Choroid plexus epithelial cell (primary cell): ENCODE measurements around the gene EFNB2.

ENCODE experiments used
- DNase-seq: peaks from one replicate; pipeline ENCODE4 v3.0.0-alpha.2; 2010; ENCODE audit warnings: low read depth
- H3K4me3 ChIP-seq: 2 replicates; pipeline ENCODE4 v1.5.1; 2011; ENCODE audit warnings: low read depth, mild to moderate bottlenecking, control low read depth, low read length, moderate library complexity
- TF ChIP-seq, protein P1 (sequence below): conservative IDR thresholded peaks from 2 replicates; pipeline ENCODE4 v1.5.1; 2011; ENCODE audit warnings: low read depth, mild to moderate bottlenecking, control low read depth, inconsistent platforms, low read length, moderate library complexity

Gene EFNB2

DNA sequence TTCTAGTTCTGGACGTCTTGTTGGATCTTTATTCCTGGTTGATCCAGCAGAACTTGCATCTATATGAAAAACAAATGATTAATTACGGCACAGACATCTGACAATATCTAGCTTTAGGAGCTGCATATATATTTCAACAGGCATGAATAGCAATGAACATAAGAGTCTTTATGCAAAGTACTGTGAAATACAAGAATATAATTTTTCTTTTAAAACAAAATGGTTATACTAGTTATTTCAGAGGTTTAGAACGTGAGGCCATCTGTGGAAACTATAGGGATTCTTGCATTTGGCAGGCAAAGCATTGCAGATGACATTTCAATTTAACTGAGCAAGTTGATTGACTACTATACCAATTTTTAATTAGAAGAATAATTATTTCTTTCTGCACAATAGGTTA is 40.5 kb downstream of the EFNB2 start:
- TF ChIP-seq, protein P1, sequence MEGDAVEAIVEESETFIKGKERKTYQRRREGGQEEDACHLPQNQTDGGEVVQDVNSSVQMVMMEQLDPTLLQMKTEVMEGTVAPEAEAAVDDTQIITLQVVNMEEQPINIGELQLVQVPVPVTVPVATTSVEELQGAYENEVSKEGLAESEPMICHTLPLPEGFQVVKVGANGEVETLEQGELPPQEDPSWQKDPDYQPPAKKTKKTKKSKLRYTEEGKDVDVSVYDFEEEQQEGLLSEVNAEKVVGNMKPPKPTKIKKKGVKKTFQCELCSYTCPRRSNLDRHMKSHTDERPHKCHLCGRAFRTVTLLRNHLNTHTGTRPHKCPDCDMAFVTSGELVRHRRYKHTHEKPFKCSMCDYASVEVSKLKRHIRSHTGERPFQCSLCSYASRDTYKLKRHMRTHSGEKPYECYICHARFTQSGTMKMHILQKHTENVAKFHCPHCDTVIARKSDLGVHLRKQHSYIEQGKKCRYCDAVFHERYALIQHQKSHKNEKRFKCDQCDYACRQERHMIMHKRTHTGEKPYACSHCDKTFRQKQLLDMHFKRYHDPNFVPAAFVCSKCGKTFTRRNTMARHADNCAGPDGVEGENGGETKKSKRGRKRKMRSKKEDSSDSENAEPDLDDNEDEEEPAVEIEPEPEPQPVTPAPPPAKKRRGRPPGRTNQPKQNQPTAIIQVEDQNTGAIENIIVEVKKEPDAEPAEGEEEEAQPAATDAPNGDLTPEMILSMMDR = no peak
- H3K4me3 ChIP-seq = no peak overlapping the region
- DNase-seq = no peak

DNA sequence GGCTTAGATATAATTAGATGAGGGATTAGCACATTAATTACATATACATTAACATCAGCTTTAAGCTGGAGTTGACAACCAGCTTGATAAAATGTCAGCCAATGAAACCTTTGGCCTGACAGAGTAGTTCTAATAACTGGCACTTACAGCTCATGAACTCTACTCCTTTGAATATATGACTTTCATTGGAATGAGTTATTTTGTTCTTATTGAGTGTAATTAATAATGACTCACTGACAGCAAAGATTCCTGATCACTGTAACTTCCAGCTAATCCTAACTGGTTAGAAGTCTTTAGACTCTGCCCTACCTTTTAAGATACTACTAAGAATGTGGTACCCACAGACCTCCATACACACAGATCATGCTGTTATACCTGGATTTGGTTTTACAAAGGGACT is 41.0 kb downstream of the EFNB2 start:
- no peak for DNase-seq
- no peak overlapping the region for H3K4me3 ChIP-seq
- TF ChIP-seq, protein P1 = no peak

DNA sequence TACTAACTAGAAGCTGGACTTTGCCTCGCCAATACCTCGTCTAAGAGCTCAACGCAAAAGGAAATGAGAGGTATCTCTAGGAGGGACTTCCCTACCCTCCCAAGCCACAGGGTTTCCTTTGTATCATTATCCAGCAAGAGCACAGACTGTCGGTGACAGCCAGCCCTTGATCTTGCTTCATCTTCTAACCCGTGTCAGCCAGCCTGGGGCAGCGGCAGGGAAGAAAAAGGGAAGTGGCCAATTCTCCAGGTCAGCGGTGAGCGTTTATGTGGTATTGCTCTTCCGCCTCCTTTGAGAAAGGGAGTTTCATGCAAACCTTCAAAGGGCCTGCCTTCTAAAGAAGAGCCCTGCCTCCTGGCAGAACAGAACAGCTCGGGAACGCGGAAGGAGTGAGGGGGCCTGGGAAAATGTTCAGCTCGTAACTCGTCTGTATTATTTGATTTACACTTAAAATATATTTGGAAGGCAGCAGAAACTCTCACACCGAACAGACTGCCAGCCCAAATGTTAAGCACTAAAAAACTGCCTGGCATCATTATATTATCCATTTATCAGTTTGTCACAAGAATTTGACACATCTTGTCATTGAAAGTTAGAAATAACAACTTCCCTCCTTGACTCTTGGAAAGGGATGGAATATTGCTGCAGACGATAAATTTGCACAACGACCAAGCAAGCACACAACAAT is 41.8 kb downstream of the EFNB2 start:
- DNase-seq = no peak
- TF ChIP-seq, protein P1 = no peak

DNA sequence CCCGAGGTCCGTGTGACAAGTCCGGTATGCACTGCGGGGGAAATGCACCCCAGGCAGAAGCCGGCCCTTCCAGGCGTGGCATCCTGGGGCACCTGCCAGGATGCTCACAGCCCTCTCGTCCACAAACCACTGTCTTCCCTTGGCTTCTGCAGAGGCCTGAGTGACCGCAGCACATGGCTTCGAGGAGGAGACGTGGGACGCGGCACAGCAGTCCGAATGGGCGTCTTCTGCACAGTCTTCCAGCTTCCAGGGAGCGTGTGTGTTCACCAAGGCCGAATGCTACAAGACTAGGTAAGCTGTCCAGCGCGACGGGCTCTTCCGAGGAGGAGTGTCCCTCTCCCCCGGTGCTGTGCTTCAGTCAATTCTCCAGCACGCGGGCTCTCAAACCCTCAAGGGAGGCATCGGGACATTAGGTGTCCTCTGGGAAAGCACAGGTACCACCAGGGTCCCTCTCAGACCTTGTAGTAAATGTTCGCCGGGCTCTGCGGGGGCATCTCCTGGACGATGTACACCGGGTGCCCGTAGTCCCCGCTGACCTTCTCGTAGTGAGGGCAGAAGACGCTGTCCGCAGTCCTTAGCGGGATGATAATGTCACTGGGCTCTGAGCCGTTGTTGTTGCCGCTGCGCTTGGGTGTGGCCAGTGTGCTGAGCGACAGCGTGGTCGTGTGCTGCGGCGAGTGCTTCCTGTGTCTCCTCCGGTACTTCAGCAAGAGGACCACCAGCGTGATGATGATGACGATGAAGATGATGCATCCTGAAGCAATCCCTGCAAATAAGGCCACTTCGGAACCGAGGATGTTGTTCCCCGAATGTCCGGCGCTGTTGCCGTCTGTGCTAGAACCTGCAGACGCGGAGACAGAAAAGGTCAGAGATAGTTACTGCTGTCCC is 42.6 kb downstream of the EFNB2 start:
- DNase-seq = no peak
- TF ChIP-seq, protein P1 = no peak

More for the DNA sequence above, 41.8 kb downstream of the EFNB2 start:
- no peak overlapping the region for H3K4me3 ChIP-seq

DNA sequence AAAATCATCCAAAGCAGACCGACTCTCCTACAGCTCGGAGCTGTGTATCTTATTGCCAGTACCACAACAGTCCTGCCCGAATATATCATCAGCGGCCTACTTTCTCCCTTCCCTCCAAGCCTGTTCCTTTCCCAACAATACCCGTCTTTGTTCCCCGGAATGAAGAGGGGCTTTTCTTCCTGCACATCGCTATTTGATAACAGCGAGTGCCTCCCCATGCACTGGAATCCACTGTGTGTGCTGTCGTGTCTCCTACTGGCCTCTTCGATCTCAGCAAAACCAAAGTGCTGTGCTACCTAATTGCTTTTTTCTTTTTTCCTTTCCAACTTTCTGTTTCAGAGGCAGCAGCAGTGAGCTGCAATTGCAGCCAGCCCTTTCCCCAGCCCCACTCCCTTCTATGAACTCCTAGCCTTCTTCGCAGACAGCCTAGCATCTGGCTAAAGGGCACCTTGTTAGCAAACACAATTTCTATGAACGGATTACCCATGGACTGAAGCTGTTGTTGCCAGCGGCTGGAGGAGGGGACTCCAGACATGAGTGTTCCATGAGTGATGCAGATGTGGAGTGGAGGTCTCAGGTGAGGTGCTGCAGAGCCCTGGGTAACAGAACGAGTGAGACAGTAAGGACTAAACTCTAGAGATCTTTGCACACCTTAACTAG is 43.4 kb downstream of the EFNB2 start:
- no peak overlapping the region for H3K4me3 ChIP-seq
- TF ChIP-seq, protein P1 = no peak
- no peak for DNase-seq

More for the DNA sequence above, 42.6 kb downstream of the EFNB2 start:
- H3K4me3 ChIP-seq = no peak overlapping the region

DNA sequence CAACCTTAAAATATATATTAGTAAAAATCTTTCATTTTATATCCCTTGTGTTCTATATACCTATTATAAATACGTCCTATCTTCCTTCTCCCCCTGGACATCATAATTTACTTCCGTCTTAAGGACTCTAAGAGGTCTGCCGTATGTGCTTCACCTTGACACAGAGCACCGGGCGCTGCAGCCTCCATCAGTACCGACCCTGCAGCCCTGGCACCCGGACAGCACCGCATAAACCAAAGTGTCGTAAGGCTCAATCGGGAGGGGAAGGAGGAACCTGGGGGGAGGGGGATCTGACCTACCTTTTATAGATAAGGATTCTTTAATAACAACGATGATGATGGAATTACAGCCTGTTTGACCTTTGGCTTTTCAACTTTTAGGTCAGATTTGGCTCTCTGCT is 44.0 kb downstream of the EFNB2 start:
- TF ChIP-seq, protein P1 = no peak
- H3K4me3 ChIP-seq = no peak overlapping the region
- DNase-seq = no peak
